Neutrophil (primary cell): ENCODE data around the gene FGR.

Experiments used
- H3K27ac ChIP-seq: fragments of 200-600 bp; sonication (generic); 2 replicates; pipeline ENCODE4 v1.5.1; 2016; ENCODE audit warnings: mild to moderate bottlenecking, moderate library complexity
- H3K27me3 ChIP-seq: fragments of 200-600 bp; sonication (generic); 2 replicates; pipeline ENCODE4 v1.6.0; 2016; ENCODE audit warnings: mild to moderate bottlenecking
- H3K36me3 ChIP-seq: fragments of 200-600 bp; sonication (generic); 2 replicates; pipeline ENCODE4 v1.5.1; 2017
- H3K4me1 ChIP-seq, 2 experiments: fragments of 200-600 bp in 1 of 2; sonication (generic) in 1 of 2; 1 replicate in 1 of 2; 2 replicates in 1 of 2; pipeline versions ENCODE4 v1.5.1 to v1.6.1; 2013 to 2016; ENCODE audit warnings: low read depth in 1 of 2, low read length in 1 of 2, mild to moderate bottlenecking in 1 of 2, moderate library complexity in 1 of 2; ENCODE audit not compliant: control insufficient read depth in 1 of 2, insufficient read depth in 1 of 2
- H3K4me3 ChIP-seq, 2 experiments: fragments of 200-600 bp in 1 of 2; sonication (generic) in 1 of 2; 1 replicate in 1 of 2; 2 replicates in 1 of 2; pipeline ENCODE4 v1.5.1; 2013 to 2016; ENCODE audit warnings: low read depth in 1 of 2, low read length in 1 of 2, mild to moderate bottlenecking in 1 of 2, moderate library complexity in 1 of 2
- H3K9me3 ChIP-seq: fragments of 200-600 bp; sonication (generic); 2 replicates; pipeline ENCODE4 v1.5.1; 2016
- CTCF ChIP-seq: fragments of 200-600 bp; sonication (generic); IDR thresholded peaks from 2 replicates; pipeline ENCODE4 v1.5.1; 2016; ENCODE audit warnings: antibody characterized with exemption

The FGR gene

GRCh38 chr1:27574001-27574781 is 60.8 kb downstream of the FGR start:
- peaks cover 51% of the 10 kb centered on the region for H3K27me3 ChIP-seq
- no peaks in the 10 kb centered on the region for H3K9me3 ChIP-seq
- H3K27ac ChIP-seq: no peak overlapping the region
- no peak overlapping the region for H3K4me3 ChIP-seq
- no peaks in the 10 kb centered on the region for H3K36me3 ChIP-seq
- no peak for TF ChIP-seq CTCF
- H3K4me1 ChIP-seq: peaks cover 14 to 23% of the 10 kb centered on the region in 2 experiments

GRCh38 chr1:27572679-27573426 is 62.1 kb downstream of the FGR start:
- Histone ChIP-seq H3K27ac (no peak overlapping the region), H3K27me3 (peaks cover 62% of the 10 kb centered on the region), H3K9me3 (no peaks in the 10 kb centered on the region), H3K36me3 (no peaks in the 10 kb centered on the region), H3K4me1 (peaks cover 20 to 32% of the 10 kb centered on the region in 2 experiments), H3K4me3 (no peak overlapping the region)
- TF ChIP-seq CTCF: no peak

GRCh38 chr1:27572019-27572678 is 62.8 kb downstream of the FGR start:
- Histone ChIP-seq H3K27ac (no peak overlapping the region), H3K9me3 (no peaks in the 10 kb centered on the region), H3K27me3 (peaks cover 58% of the 10 kb centered on the region), H3K4me1 (peaks cover 21 to 33% of the 10 kb centered on the region in 2 experiments), H3K4me3 (no peak overlapping the region), H3K36me3 (no peaks in the 10 kb centered on the region)
- TF ChIP-seq CTCF: no peak

- H3K4me1 ChIP-seq: peaks cover 21 to 33% of the 10 kb centered on the region in 2 experiments
- TF ChIP-seq CTCF: no peak
- H3K27ac ChIP-seq: no peak overlapping the region
- no peaks in the 10 kb centered on the region for H3K9me3 ChIP-seq
- no peaks in the 10 kb centered on the region for H3K36me3 ChIP-seq
- peaks cover 51% of the 10 kb centered on the region for H3K27me3 ChIP-seq
- no peak overlapping the region for H3K4me3 ChIP-seq
Observed at GRCh38 chr1:27571439-27572018, 63.5 kb downstream of the FGR start.

GRCh38 chr1:27570784-27571183 is 64.2 kb downstream of the FGR start:
- Histone ChIP-seq H3K27me3 (peaks cover 44% of the 10 kb centered on the region), H3K36me3 (no peaks in the 10 kb centered on the region), H3K4me1 (peaks cover 15 to 26% of the 10 kb centered on the region in 2 experiments), H3K4me3 (no peak overlapping the region), H3K27ac (no peak overlapping the region), H3K9me3 (no peaks in the 10 kb centered on the region)
- TF ChIP-seq CTCF: no peak
